Fibroblast of skin of scalp (primary cell): Measurements from ENCODE around the gene CDK6. TPM values are rescaled to one million over a fixed set of nuclear protein-coding genes. Genes with fewer than 3 reads are reported as not detected.
A peak's percentile ranks its signal among the peaks of the same experiment; 100 is the strongest.
"Not testable (repeated sequence)": the region's sequence is repeated elsewhere in the genome, so short reads cannot be mapped to it uniquely, and the experiment has no call there.

Source experiments
- DNase-seq: peaks from one replicate; pipeline ENCODE4 v3.0.0-alpha.2; 2013
- polyA plus RNA-seq, 2 experiments: library from polyadenylated mRNA; unstranded; fragments of 120-200 nt; gene quantifications; one replicate each; pipeline ENCODE4 v1.2.1, GENCODE V29; 2013; ENCODE audit not compliant: insufficient read length in 2 of 2

Gene CDK6
- polyA plus RNA-seq (2013, experiment 1 of 2; ENCODE audit: insufficient read length): 31.7 TPM
- polyA plus RNA-seq (2013, experiment 2 of 2; ENCODE audit: insufficient read length): 37.1 TPM

- peak; percentile 71 for DNase-seq
These were observed at the start of gene CDK6 for GRCh38 chr7:92836489-92836999. Gene CDK6, minus strand, starts transcription at chr7:92836573. Its CDS starts 3,250 bp downstream, at chr7:92833323.

DNA sequence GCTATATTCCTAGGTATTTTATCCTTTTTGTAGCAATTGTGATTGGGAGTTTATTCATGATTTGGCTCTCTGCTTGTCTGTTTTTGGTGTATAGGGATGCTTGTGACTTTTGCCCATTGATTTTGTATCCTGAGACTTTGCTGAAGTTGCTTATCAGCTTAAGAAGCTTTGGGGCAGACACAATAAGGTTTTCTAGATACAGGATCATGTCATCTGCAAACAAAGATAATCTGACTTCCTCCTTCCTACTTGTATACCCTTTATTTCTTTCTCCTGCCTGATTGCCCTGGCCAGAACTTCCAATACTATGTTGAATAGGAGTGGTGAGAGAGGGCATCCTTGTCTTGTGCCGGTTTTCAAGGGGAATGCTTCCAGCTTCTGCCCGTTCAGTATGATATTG is 49.7 kb upstream of the CDK6 start:
- DNase-seq: not testable (repeated sequence)

DNA sequence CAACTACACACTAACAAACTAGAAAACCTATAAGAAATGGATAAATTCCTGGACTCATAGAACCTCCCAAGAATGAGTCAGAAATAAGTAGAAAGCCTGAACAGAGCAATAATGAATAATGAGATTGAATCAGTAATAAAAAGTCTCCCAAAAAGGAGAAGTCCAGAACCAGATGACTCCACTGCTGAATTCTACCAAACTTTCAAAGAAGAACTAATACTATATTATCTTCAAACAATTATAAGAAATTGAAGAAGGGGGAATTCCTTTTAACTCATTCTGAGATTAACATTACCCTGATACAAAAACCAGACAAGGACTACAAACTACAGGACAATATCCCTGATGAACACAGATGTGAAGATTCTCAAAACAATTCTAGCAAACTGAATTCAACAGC is 47.8 kb upstream of the CDK6 start:
- no peak for DNase-seq

- DNase-seq: no peak
These were observed 46.4 kb upstream of the CDK6 start for GRCh38 chr7:92882760-92883159.

DNA sequence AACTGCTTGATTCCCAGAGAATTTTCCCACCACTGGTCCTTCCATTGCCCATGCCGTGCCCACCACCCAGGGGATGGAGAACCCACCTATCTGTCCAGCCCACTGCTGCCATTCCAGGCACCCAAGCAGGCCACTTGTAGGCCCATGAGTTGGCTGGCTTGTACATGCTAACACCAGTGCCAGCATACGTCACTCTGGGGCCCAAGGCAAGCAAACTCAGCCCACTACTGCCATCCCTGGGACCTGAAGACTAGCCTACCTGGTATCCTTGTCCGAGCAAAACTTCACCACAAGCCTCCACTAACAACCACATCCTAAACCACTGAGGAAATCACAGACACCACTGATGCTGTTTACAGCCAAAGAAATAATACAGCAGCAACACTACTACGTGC is 44.7 kb upstream of the CDK6 start:
- no peak for DNase-seq

DNA sequence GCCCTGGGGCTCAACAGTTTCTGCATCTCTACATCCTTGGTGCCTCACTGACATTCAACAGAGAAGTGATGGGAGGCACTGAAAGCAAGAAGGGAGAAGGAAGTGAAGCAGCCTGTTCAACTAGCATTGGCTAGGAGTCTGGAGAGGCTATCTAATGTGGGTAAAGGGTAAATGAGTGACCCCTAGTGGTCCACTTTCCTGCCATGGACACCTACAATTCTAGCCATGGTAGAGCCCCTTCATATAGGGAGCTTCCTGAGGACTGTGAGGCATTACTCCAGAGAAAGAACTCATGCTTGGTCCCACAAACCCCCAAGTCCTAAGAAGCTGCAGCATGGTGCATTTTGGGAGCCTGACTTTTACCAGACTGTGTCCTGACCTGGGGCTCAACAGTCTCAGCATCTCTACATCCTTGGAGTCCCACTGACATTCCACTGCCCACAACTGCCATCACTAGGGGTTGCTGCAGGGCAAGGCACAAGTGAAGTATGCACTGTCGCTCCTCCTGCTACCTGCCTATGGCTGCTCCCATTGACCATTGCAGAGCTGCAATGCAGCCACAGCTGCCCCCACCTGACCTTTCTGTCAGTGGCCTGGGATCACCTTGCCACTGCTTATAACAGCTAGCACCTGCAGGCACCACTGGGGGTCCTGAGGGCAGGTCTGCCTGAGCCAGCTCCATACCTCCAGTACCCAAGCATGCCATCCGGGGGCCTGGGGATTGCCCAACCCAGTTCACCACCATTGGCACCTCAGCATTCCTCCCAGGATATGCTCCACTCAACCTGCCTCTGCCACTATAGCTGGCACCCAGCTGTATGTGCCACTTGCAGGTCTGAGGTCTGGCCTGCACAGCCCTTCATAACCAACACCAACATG is 44.1 kb upstream of the CDK6 start:
- peak; percentile 26 for DNase-seq

DNA sequence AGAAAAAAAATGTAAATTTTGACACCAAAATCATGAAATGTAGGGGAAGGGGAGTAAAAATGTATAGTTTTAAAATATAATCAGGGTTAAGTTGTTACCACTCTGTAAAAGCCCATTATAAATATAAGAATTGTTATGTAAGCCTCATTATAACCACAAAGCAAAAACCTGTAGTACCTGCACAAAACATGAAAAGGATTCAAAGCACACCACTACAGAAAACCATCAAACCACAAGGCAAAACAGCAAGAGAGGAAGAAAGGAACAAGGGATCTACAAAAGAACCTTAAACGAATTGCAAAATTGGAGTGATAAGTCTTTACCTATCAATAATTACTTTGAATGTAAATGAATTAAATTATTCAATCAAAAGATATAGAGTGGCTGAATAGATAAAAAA is 41.0 kb upstream of the CDK6 start:
- DNase-seq: no peak

GRCh38 chr7:92876836-92877235 is 40.5 kb upstream of the CDK6 start:
- DNase-seq: no peak

GRCh38 chr7:92875719-92876118 is 39.3 kb upstream of the CDK6 start:
- peak; percentile 33 for DNase-seq

DNA sequence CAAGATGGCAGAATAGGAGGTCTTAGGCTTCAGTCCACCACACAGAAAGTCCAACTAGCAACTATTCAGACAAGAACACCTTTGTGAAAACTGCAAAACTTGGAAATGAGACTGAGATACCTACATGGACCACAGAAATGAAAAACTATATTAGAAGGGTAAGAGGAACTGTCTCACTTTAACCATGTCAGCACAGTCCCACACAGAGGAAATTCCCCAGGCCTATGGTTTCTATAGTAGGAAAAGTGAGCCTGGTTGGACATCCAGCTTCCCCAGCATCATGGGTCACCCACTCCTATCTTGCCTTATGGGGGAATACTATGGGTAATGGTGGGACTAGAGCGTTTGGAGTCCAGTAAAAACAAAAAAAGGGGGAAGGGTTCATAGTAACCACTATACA is 38.8 kb upstream of the CDK6 start:
- no peak for DNase-seq

DNA sequence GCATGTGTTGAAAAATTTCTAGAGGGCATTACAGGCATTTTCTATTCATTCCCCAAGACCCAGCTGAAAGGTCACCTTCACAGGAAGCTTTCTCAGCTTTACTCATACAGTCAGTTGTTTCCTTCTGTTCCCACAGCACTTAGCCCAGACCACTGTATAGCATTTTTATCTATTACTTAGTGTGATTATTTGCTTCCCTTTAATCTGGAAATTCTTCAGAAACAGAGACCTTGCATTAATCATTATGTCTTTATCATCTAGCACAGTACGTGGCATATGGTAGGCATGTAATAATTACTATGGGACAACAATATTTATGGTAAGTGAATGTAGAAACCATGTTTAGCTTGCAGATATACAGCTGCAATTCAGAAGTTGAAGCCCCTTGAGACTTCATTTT is 38.2 kb upstream of the CDK6 start:
- no peak for DNase-seq

DNA sequence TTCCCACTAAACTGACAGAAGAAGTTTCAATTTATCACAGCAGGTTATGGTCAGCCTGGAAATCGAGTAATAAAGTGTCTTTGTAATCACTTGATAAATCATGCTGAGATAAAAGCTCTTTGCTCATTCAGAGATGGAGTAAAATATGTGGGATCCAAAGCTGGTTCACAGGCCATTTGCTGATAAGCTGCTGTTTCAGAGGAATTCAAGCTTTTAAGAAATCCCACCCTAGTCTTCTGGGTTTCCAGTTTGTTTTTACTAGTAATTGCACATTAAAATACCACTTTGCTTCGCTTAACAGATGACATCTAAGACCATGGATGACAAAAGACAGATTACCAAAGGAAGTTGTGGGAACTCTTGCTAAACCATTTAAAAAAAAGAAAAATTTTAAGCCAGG is 37.4 kb upstream of the CDK6 start:
- DNase-seq: no peak

DNA sequence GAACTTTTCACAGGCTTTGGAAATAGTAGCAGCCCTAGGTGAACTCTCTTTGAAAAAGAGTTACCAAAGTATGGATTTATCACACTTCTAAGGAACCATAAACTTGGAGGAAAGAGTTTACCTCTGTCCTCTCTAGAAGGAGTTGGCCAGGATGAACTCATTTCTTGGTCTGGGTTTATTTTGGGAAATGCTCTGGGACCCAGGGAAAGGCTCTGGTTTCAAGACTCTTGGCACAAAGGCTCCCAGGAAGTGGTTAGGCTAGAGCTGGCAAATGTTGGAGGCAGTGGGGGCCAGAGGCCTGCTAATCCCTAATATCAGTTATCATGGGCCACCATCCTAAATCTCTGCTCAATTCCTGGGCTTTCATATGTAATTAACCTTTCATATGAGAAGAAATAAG is 36.3 kb upstream of the CDK6 start:
- DNase-seq: peak; percentile 39

- DNase-seq: no peak
These were observed 32.4 kb upstream of the CDK6 start for GRCh38 chr7:92868683-92869293.

DNA sequence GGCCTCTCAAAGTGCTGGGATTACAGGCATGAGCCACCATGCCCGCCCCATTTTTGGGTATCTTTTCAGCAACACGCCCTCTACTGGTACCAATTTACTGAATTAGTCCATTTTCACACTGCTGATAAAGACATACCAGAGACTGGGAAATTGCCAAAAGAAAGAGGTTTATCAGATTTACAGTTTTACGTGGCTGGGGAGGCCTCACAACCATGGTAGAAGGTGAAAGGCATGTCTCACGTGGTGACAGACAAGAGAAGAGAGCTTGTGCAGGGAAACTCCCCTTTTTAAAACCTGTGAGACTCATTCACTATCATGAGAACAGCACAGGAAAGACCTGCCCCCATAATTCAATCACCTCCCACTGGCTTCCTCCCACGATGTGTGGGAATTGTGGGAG is 27.8 kb upstream of the CDK6 start:
- not testable (repeated sequence) for DNase-seq

DNA sequence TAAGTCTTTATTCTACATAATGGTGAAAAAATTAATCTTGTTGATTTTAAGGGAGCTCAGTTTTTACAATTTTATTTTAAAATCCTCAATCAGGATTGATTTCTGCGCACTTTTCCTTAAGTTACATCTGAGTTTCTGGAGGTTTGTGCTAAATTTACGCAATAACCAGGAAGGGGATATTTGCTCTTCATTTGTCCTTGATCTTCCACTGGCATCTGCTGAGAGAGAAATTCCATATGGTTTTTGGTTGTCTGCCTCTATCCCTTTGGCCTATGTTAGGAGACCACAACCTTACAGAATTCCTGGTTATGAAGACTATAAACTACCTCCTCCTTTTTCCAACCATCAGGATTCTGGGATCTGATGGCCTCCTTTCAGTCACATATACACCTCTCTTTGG is 20.1 kb upstream of the CDK6 start:
- DNase-seq: no peak

DNA sequence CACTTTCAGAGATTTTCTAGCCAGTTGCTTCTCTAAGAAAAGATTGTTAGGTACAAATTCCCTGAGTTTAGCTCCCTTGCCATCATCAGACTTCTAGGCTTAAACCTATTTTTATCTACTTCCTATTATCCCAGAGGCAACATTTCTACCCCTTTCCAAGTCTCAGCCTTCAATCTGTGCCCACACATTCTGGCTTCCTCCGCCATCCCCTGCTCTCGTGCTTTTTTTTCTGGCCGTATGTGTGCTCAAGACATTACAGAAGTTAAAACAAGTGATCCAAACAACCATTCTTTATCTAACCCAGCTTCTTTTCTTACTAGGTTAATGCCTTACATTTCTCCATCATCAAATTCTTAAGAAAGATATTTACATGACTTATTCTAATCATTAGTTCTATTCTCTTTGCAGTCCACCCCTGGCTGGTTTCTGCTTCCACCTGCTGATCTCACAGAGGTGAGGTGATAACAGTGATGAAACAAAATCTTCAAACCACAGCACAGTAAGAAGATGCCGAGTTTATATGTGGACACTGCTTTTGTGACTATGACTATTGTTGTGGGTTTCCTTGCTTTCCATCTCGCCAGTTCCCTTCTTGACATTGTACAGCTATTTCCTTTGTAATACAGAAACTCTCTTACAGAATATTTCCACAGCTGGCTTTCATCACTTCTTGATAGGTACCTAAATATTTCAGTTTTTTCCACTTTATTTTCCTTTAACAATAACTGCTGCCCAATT is 18.3 kb upstream of the CDK6 start:
- no peak for DNase-seq

DNA sequence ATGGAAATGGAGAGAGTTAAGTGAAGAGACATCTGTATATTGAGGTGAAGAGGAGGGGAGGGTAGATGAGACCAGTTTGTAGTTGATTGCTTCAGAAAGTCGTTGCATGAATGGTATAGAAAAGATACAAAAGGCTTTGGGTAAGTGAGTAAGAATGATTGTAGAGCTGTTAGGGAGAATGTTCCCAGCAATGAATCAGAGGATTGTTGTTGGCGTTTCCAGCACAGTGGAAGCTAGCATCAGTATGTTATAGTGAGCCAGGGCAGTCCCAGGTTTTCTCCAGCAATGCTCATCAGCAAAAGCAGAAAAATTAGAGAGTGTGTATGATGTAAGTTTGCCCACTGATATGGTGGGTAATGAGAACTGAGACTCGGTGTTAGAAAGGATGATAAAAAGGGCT is 15.4 kb upstream of the CDK6 start:
- DNase-seq: no peak

DNA sequence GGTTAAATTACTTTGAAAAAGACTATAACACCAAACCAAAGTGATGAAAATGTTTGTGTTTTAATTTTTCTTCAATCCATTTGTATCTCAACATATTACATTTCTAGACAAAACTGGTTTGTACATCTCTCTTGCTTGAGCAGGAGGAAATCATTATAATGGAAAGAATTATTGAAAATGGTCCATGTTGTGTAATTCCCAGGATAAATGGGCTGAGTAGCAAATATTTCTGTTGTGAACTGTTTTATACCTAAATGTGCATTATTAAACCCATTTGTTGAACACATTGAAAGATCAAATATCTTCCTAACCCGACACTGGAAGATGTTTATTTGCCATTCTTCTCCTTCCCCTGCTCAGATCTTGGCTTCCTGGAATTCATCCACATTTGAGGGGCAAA is 14.1 kb upstream of the CDK6 start:
- DNase-seq: no peak

GRCh38 chr7:92849322-92849721 is 12.9 kb upstream of the CDK6 start:
- DNase-seq: peak; percentile 83

- DNase-seq: no peak
These were observed 12.5 kb upstream of the CDK6 start for GRCh38 chr7:92848851-92849250.

DNA sequence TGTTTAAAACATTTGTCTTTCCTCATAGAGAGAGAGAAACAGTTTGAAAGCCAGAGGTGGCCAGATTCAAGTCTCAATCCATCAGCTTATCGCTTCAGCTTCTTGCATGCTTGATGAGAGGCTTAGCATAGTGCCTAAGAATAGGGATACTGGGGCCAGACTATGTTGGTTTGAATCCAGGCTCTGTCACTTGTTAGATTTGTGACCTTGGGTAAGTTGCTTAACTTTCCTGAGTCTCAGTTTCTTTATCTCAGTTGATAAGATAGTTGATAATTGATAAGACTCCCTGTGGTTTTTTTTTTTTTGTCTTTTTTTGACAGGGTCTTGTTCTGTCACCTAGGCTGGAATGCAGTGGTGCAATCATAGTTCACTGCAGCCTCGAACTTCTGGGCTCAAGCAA is 12.1 kb upstream of the CDK6 start:
- DNase-seq: no peak

GRCh38 chr7:92847305-92847704 is 10.9 kb upstream of the CDK6 start:
- no peak for DNase-seq
